Glutamatergic neuron (in vitro differentiated cells): ENCODE measurements around the gene SPATA18. TPM values are rescaled to one million over a fixed set of nuclear protein-coding genes. Genes with fewer than 3 reads are reported as not detected.

Source experiments
- DNase-seq: peaks from one replicate; pipeline ENCODE4 v3.0.0; 2022
- H3K27ac Mint-ChIP-seq: one replicate; pipeline ENCODE4 v1.8.0; 2020; ENCODE audit warnings: mild to moderate bottlenecking, mixed read lengths, inconsistent platforms; ENCODE audit not compliant: unreplicated experiment
- H3K27me3 Mint-ChIP-seq: one replicate; pipeline ENCODE4 v1.8.0; 2020; ENCODE audit warnings: mild to moderate bottlenecking, moderate library complexity, mixed read lengths, inconsistent platforms; ENCODE audit not compliant: unreplicated experiment
- H3K36me3 Mint-ChIP-seq: one replicate; pipeline ENCODE4 v1.8.0; 2020; ENCODE audit warnings: mild to moderate bottlenecking, mixed read lengths, inconsistent platforms; ENCODE audit not compliant: unreplicated experiment
- H3K4me1 Mint-ChIP-seq: one replicate; pipeline ENCODE4 v1.8.0; 2020; ENCODE audit warnings: mild to moderate bottlenecking, low read depth, mixed read lengths, inconsistent platforms; ENCODE audit not compliant: unreplicated experiment
- H3K4me3 Mint-ChIP-seq: one replicate; pipeline ENCODE4 v1.8.0; 2020; ENCODE audit warnings: mild to moderate bottlenecking, mixed read lengths, inconsistent platforms; ENCODE audit not compliant: unreplicated experiment
- H3K9me3 Mint-ChIP-seq: one replicate; pipeline ENCODE4 v1.8.0; 2020; ENCODE audit warnings: mild to moderate bottlenecking, moderate library complexity, mixed read lengths, inconsistent platforms; ENCODE audit not compliant: unreplicated experiment
- CTCF ChIP-seq: fragments of 200-600 bp; sonication (generic); IDR thresholded peaks from one replicate; pipeline ENCODE4 v1.5.0; 2021; ENCODE audit not compliant: partially characterized antibody, unreplicated experiment
- total RNA-seq: library from RNA; stranded (reverse); fragmentation: NEBNext Ultra II Directional; extraction: Animal tissue kit (Norgen Biotek cat#: 25700); gene quantifications from one replicate; pipeline ENCODE4 v1.2.1, GENCODE V29; 2021; ENCODE audit not compliant: unreplicated experiment

Gene SPATA18
- total RNA-seq, 1 donor from 2014 or later = 3.9 TPM

GRCh38 chr4:52143815-52144214 is 92.7 kb downstream of the SPATA18 start:
- Mint-ChIP-seq H3K27me3 (no peaks in the 10 kb centered on the region), H3K36me3 (no peaks in the 10 kb centered on the region), H3K4me1 (no peaks in the 10 kb centered on the region), H3K9me3 (no peaks in the 10 kb centered on the region), H3K27ac (no peak overlapping the region), H3K4me3 (no peak overlapping the region)
- no peak for TF ChIP-seq CTCF
- no peak for DNase-seq

- no peak for TF ChIP-seq CTCF
- Mint-ChIP-seq H3K4me1 (no peaks in the 10 kb centered on the region), H3K27me3 (no peaks in the 10 kb centered on the region), H3K4me3 (no peak overlapping the region), H3K36me3 (no peaks in the 10 kb centered on the region), H3K27ac (no peak overlapping the region), H3K9me3 (no peaks in the 10 kb centered on the region)
- no peak for DNase-seq
Measured at GRCh38 chr4:52144372-52144771, 93.3 kb downstream of the SPATA18 start.

Other genes with a start within 250 kb of the SPATA18 start
- gene DCUN1D4, start 208.2 kb upstream of the SPATA18 start, total RNA-seq = 86.9 TPM
- gene LRRC66, start 30.9 kb upstream of the SPATA18 start, total RNA-seq = 1.5 TPM
- 169 TPM for gene SGCB, start 13.0 kb upstream of the SPATA18 start, total RNA-seq